ES-I3 (cell line): ENCODE data around the gene SDR39U1.

Experiments used
- H3K36me3 ChIP-seq: 2 replicates; pipeline ENCODE4 v1.6.1; 2013; ENCODE audit warnings: mild to moderate bottlenecking, low read length, control low read depth, moderate library complexity; ENCODE audit not compliant: insufficient read depth
- H3K4me1 ChIP-seq: 2 replicates; pipeline ENCODE4 v1.6.1; 2013; ENCODE audit warnings: mild to moderate bottlenecking, control low read depth, low read length; ENCODE audit not compliant: insufficient read depth
- H3K9ac ChIP-seq: 2 replicates; pipeline ENCODE4 v1.6.1; 2013; ENCODE audit warnings: low read depth, mild to moderate bottlenecking, low read length, moderate library complexity
- H3K9me3 ChIP-seq: 2 replicates; pipeline ENCODE4 v1.6.1; 2013; ENCODE audit warnings: mild to moderate bottlenecking, low read length, moderate library complexity; ENCODE audit not compliant: control insufficient read depth, insufficient read depth

The SDR39U1 gene

GRCh38 chr14:24399999-24400718 lies 42.4 kb downstream of the SDR39U1 start:
- no peaks in the 10 kb centered on the region for H3K9me3 ChIP-seq
- H3K4me1 ChIP-seq = peaks cover 18% of the 10 kb centered on the region
- H3K36me3 ChIP-seq = no peaks in the 10 kb centered on the region
- H3K9ac ChIP-seq = peak overlapping the region; percentile 71; the same call in 1 of the 2 replicates

GRCh38 chr14:24399447-24399822 lies 43.1 kb downstream of the SDR39U1 start:
- peak overlapping the region; percentile 71 for H3K9ac ChIP-seq
- no peaks in the 10 kb centered on the region for H3K9me3 ChIP-seq
- H3K4me1 ChIP-seq = peaks cover 18% of the 10 kb centered on the region
- H3K36me3 ChIP-seq = no peaks in the 10 kb centered on the region

- Histone ChIP-seq H3K4me1 (peaks cover 17% of the 10 kb centered on the region), H3K9me3 (no peaks in the 10 kb centered on the region), H3K9ac (peak within 1 kb of the TSS; percentile 71), H3K36me3 (no peaks in the 10 kb centered on the region)
Observed at GRCh38 chr14:24398653-24399446, 43.7 kb downstream of the SDR39U1 start, which contains the start of gene NYNRIN. Gene NYNRIN (plus strand): TSS chr14:24399003. CDS start chr14:24399247, 244 bp downstream.

- H3K36me3 ChIP-seq = no peaks in the 10 kb centered on the region
- peaks cover 11% of the 10 kb centered on the region for H3K4me1 ChIP-seq
- H3K9me3 ChIP-seq = no peaks in the 10 kb centered on the region
- H3K9ac ChIP-seq = peak overlapping the region; percentile 28
Observed at GRCh38 chr14:24398293-24398652, 44.3 kb downstream of the SDR39U1 start.

- H3K9ac ChIP-seq = peak overlapping the region; percentile 28
- H3K4me1 ChIP-seq = peaks cover 8% of the 10 kb centered on the region
- H3K9me3 ChIP-seq = no peaks in the 10 kb centered on the region
- no peaks in the 10 kb centered on the region for H3K36me3 ChIP-seq
Observed at GRCh38 chr14:24397639-24398292, 44.8 kb downstream of the SDR39U1 start.

DNA sequence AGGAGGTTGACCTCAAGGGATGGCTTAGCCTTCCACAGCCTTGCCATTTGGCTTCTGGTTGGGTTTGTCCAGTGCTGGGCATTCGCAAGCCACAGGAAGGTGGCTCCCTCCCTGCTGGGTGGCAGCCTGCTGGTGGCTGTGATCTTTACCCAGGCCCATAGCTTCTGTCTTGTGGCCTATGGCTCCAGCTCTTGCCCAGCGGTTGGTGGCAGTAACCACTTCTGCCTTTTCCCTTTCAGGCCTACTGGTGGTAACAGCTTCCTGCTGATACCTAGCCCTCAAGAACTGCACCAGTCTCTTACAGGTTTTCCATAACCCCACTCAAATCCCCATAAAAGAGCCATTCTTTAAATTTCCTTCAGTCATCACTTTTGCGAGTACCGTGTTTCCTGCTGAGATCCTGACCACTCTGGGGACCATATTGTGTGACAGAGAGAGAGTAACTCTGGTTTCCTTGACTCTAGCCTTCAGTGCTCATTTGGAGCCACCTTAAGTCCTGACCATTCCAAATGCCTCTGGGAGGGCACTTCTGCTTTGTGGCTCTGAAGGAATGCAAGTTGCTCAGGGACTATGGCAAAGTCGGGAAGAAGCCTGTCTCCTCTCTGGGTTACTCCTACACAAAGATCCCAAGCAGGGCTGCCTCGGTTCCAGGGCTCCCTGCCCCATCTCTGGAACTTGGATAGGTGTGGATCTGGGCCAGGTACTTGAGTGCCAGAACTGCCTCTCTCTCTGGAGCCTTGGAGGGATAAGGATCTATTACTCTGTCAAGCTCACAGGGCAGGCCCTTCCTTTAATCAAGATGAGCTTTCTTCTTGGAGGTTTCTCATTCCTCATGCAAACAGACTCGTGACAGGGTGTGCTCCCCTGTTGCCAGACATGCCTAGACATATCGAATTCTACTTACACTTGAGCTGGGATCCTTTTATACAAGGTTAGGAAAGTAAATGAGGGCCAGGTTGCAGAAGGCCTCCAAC lies 46.7 kb downstream of the SDR39U1 start:
- H3K9me3 ChIP-seq = no peaks in the 10 kb centered on the region
- peaks cover 13% of the 10 kb centered on the region; the same call in 1 of the 2 replicates for H3K4me1 ChIP-seq
- H3K9ac ChIP-seq = no peak overlapping the region
- H3K36me3 ChIP-seq = no peaks in the 10 kb centered on the region

DNA sequence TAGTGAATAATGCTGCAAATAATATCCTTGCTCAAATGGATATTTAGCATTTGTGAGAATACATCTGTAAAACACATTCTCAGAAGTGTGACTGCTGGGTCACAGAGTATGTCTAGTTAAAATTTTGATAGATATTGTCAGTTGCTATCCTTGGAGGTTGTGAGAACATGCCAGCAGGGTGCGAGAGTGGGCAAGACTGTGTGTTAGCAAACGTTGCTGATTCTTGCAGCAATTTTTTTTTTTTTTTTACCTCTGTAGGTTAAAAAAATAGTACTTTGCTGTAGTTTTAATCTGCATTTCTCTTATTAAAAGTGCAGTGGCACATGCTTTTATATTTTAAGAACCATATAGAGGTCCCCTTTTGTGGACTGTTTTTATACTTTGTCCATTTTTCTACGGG lies 48.3 kb downstream of the SDR39U1 start:
- H3K36me3 ChIP-seq = no peaks in the 10 kb centered on the region
- peaks cover 16% of the 10 kb centered on the region; the same call in 1 of the 2 replicates for H3K4me1 ChIP-seq
- H3K9ac ChIP-seq = no peak overlapping the region
- no peaks in the 10 kb centered on the region for H3K9me3 ChIP-seq

DNA sequence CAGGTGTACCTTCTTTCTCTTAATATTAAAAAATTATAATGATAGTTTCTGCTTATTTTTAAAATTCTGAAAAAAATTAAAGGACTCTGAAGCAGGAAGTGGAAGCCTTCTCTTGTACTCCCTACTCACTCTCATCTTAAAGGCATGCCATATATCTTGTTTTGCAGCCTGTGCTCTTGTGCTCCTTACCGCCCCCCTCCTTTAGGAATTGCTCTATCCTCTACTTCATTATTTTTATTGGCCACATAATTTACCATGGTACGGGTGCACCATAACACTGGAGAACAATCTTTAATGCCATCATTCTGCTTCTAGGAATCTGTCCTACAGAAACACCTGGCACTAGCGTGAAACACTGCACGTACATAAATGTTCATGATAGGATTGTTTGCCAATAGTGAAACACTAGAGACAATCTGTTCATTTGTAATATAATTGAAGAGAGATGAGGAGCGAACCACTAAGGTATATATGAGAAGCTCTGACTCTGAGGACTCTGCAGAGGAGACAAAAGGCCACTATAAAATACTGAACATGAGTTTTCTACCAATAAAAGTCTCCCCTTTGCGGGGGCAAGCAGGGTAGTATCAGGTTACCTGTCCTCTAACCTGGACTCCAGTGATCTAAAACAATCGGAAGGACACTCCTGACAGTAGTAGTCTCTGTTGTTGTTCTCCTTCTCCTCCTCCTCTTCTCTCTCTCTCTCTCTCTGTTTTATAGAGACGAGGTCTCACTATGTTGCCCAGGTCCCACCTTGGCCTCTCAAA lies 50.1 kb downstream of the SDR39U1 start:
- H3K36me3 ChIP-seq = no peaks in the 10 kb centered on the region
- no peaks in the 10 kb centered on the region for H3K9me3 ChIP-seq
- H3K4me1 ChIP-seq = peaks cover 18% of the 10 kb centered on the region; the same call in 1 of the 2 replicates
- H3K9ac ChIP-seq = no peak overlapping the region

GRCh38 chr14:24390701-24391468 lies 51.7 kb downstream of the SDR39U1 start:
- Histone ChIP-seq H3K4me1 (peaks cover 18% of the 10 kb centered on the region; the same call in 1 of the 2 replicates), H3K9ac (no peak overlapping the region), H3K9me3 (no peaks in the 10 kb centered on the region), H3K36me3 (no peaks in the 10 kb centered on the region)
